HepG2 (cell line): ENCODE results near the gene JAKMIP2. TPM values are rescaled to one million over a fixed set of nuclear protein-coding genes. Genes with fewer than 3 reads are reported as not detected.

Experiments
- ATAC-seq: fragments of 200-7000 bp; cut with Tn5 transposase; 3 replicates; pipeline ENCODE4 v1.9.1; 2020; ENCODE audit warnings: mild to moderate bottlenecking, moderate library complexity
- BruUV-seq: library from RNA; stranded (reverse); fragments of 400-500 nt; replicated peaks from 2 replicates; lab custom pipeline; 2021; lab: Mats Ljungman, UMichigan
- CTCF ChIA-PET: fragments of 300-600 bp; formaldehyde crosslinking; extraction: SDS; loops from one replicate; lab custom pipeline; 2021; ENCODE audit warnings: low total read pairs, inconsistent platforms, low intra/inter-chr PET ratio; lab: Yijun Ruan, JAX
- POLR2A ChIA-PET: fragments of 350-600 bp; sonication (Branson Sonifier 250); formaldehyde crosslinking; loops from one replicate; lab custom pipeline; 2020; ENCODE audit warnings: antibody characterized with exemption, inconsistent platforms; lab: Yijun Ruan, JAX
- DNase-seq: peaks from one replicate; pipeline ENCODE4 v3.0.0-alpha.2; 2015; ENCODE audit warnings: low spot score
- FAIRE-seq: peaks from 3 replicates; lab custom pipeline; 2011; peaks lifted over from hg19 to GRCh38; lab: Jason Lieb, UNC
- H2AFZ ChIP-seq: one replicate; pipeline ENCODE4 v1.6.1; 2011; ENCODE audit warnings: low read length, inconsistent platforms
- H3K27ac ChIP-seq: fragments of 300-600 bp; 3 replicates; pipeline ENCODE4 v1.8.0; 2011; ENCODE audit warnings: mixed run types, mild to moderate bottlenecking, mixed read lengths, low read length, inconsistent platforms; ENCODE audit not compliant: insufficient read depth; ENCODE audit errors: extremely low read length
- H3K27me3 ChIP-seq, 2 experiments: fragments of 200-600 bp in 1 of 2; 2 replicates in 1 of 2; 3 replicates in 1 of 2; pipeline versions ENCODE4 v1.6.0 to v1.8.0; 2011; ENCODE audit warnings: low read length in 2 of 2, mild to moderate bottlenecking in 2 of 2, moderate library complexity in 2 of 2, inconsistent platforms in 1 of 2; ENCODE audit not compliant: insufficient read depth in 2 of 2, control insufficient read depth in 1 of 2
- H3K36me3 ChIP-seq, 2 experiments: fragments of 200-600 bp in 1 of 2; replicated peaks in 1 of 2; 2 replicates in 1 of 2; 3 replicates in 1 of 2; pipeline versions ENCODE4 v1.5.1 to v1.8.0; 2011; ENCODE audit warnings: low read length in 2 of 2, inconsistent platforms in 1 of 2; ENCODE audit not compliant: insufficient read depth in 2 of 2, control insufficient read depth in 1 of 2
- H3K4me1 ChIP-seq: 2 replicates; pipeline ENCODE4 v1.5.1; 2012; ENCODE audit warnings: low read length, inconsistent platforms; ENCODE audit not compliant: insufficient read depth
- H3K4me2 ChIP-seq: 2 replicates; pipeline ENCODE4 v1.6.0; 2011; ENCODE audit warnings: low read depth, low read length, inconsistent platforms
- H3K4me3 ChIP-seq, 3 experiments: fragments of 200-600 bp in 1 of 3; sonication (generic), shearing (Covaris generic) in 1 of 3; replicated peaks in 1 of 3; 2 replicates each; pipeline ENCODE4 v1.5.1; 2011 to 2016; ENCODE audit warnings: low read length in 3 of 3, inconsistent platforms in 2 of 3, low read depth in 2 of 3, mild to moderate bottlenecking in 2 of 3, control low read depth in 1 of 3, mixed read lengths in 1 of 3; ENCODE audit not compliant: insufficient read depth in 1 of 3
- H3K79me2 ChIP-seq: one replicate; pipeline ENCODE4 v1.6.1; 2011; ENCODE audit warnings: low read length, inconsistent platforms; ENCODE audit not compliant: insufficient read depth
- H3K9ac ChIP-seq: 2 replicates; pipeline ENCODE4 v1.6.0; 2011; ENCODE audit warnings: mild to moderate bottlenecking, low read depth, low read length, inconsistent platforms; ENCODE audit not compliant: insufficient read depth
- H3K9me3 ChIP-seq: 2 replicates; pipeline ENCODE4 v1.5.1; 2012; ENCODE audit warnings: mild to moderate bottlenecking, low read length
- H4K20me1 ChIP-seq: 2 replicates; pipeline ENCODE4 v1.6.0; 2011; ENCODE audit warnings: inconsistent platforms, mild to moderate bottlenecking, low read length, moderate library complexity; ENCODE audit not compliant: insufficient read depth
- AGO2 ChIP-seq: fragments of 200-400 bp; formaldehyde crosslinking; optimal IDR thresholded peaks from 2 replicates; pipeline ENCODE3; 2017; ENCODE audit warnings: mild to moderate bottlenecking, low read depth, low read length, moderate library complexity
- ARID2 ChIP-seq: sonication (generic); formaldehyde crosslinking; IDR thresholded peaks from 2 replicates; pipeline ENCODE4 v1.8.1; 2022; ENCODE audit warnings: mild to moderate bottlenecking, missing genetic modification reagents, borderline replicate concordance
- BRCA1 ChIP-seq: sonication (generic); formaldehyde crosslinking; IDR thresholded peaks from 2 replicates; pipeline ENCODE4 v1.4.0; 2020; ENCODE audit warnings: missing genetic modification reagents
- HES4 ChIP-seq: sonication (generic); formaldehyde crosslinking; IDR thresholded peaks from 2 replicates; pipeline ENCODE4 v1.9.0; 2021; ENCODE audit warnings: mild to moderate bottlenecking, missing genetic modification reagents, borderline replicate concordance
- HNF4G ChIP-seq, 2 experiments: sonication (generic) in 1 of 2; formaldehyde crosslinking in 1 of 2; IDR thresholded peaks; 2 replicates each; pipeline versions ENCODE4 v1.4.0 to v1.6.1; 2011 to 2020; ENCODE audit warnings: borderline replicate concordance in 2 of 2, low read depth in 2 of 2, mild to moderate bottlenecking in 2 of 2, low read length in 1 of 2, missing genetic modification reagents in 1 of 2, moderate library complexity in 1 of 2
- KDM5B ChIP-seq: sonication (generic); formaldehyde crosslinking; IDR thresholded peaks from 2 replicates; pipeline ENCODE4 v1.4.0; 2020; ENCODE audit warnings: missing genetic modification reagents, mild to moderate bottlenecking, borderline replicate concordance
- MTA1 ChIP-seq: sonication (generic); formaldehyde crosslinking; IDR thresholded peaks from 2 replicates; pipeline ENCODE4 v1.4.0; 2020; ENCODE audit warnings: missing genetic modification reagents, mild to moderate bottlenecking, borderline replicate concordance
- MZF1 ChIP-seq: sonication (generic); formaldehyde crosslinking; IDR thresholded peaks from 2 replicates; pipeline ENCODE4 v1.8.1; 2023; ENCODE audit warnings: mild to moderate bottlenecking, missing genetic modification reagents, borderline replicate concordance
- NFKB2 ChIP-seq: sonication (generic); formaldehyde crosslinking; IDR thresholded peaks from 2 replicates; pipeline ENCODE4 v1.4.0; 2020; ENCODE audit warnings: missing genetic modification reagents, borderline replicate concordance
- RARG ChIP-seq: sonication (generic); formaldehyde crosslinking; IDR thresholded peaks from 2 replicates; pipeline ENCODE4 v1.4.0; 2020; ENCODE audit warnings: low read depth, mild to moderate bottlenecking, missing genetic modification reagents
- RBFOX2 ChIP-seq: fragments of 200-400 bp; formaldehyde crosslinking; IDR thresholded peaks from 2 replicates; pipeline ENCODE4 v1.6.1; 2017; ENCODE audit warnings: low read depth, mild to moderate bottlenecking, low read length
- TAF15 ChIP-seq: fragments of 200-400 bp; formaldehyde crosslinking; IDR thresholded peaks from one replicate; pipeline ENCODE4 v1.6.1; 2018; ENCODE audit warnings: mild to moderate bottlenecking, low read depth, low read length; ENCODE audit not compliant: poor library complexity, severe bottlenecking
- TBL1XR1 ChIP-seq: fragments of 150-350 bp; IDR thresholded peaks from 2 replicates; pipeline ENCODE4 v1.6.1; 2014; ENCODE audit warnings: borderline replicate concordance, low read length; ENCODE audit not compliant: partially characterized antibody
- ZKSCAN5 ChIP-seq: sonication (generic); formaldehyde crosslinking; IDR thresholded peaks from 2 replicates; pipeline ENCODE4 v1.5.1; 2020; ENCODE audit warnings: mild to moderate bottlenecking, missing genetic modification reagents
- ZNF138 ChIP-seq: sonication (generic); formaldehyde crosslinking; IDR thresholded peaks from 2 replicates; pipeline ENCODE4 v1.5.0; 2020; ENCODE audit warnings: mild to moderate bottlenecking, low read depth, missing genetic modification reagents
- ZNF260 ChIP-seq: sonication (generic); formaldehyde crosslinking; IDR thresholded peaks from 2 replicates; pipeline ENCODE4 v1.4.0; 2020; ENCODE audit warnings: missing genetic modification reagents, low read depth, mild to moderate bottlenecking, borderline replicate concordance
- WGBS: methylation state at CpG from one replicate; pipeline ENCODE4 v1.1.6; 2017; ENCODE audit warnings: low lambda C conversion rate; 5-methylcytosine and 5-hydroxymethylcytosine counted together
- in situ Hi-C: cut with HindIII; loops from 2 replicates; pipeline ENCODE4 v1.10.0; 2017; ENCODE audit warnings: low pct_unique_long_range_greater_than_20kb; ENCODE audit not compliant: extremely low pct_ligation_motif_present
- intact Hi-C: fragments of 100-400 bp; cut with micrococcal nuclease; formaldehyde crosslinking; loops from one replicate; pipeline ENCODE4 v1.10.0; 2022; ENCODE audit not compliant: unreplicated experiment
- polyA plus RNA-seq, 8 experiments: library from polyadenylated mRNA; depleted of rRNA in 3 of 8; stranded (reverse) in 7 of 8; unstranded in 1 of 8; fragments of >200 nt; fragmentation: Illumina TruSeq in 4 of 8; extraction: Trizol in 4 of 8; gene quantifications; 2 replicates each; pipeline versions ENCODE4 v1.2.1 to v1.2.3, GENCODE V29; 2011 to 2016; ENCODE audit warnings: low read depth in 4 of 8, missing spikeins in 1 of 8, mixed read lengths in 1 of 8; ENCODE audit not compliant: insufficient read depth in 1 of 8
- total RNA-seq, 5 experiments: library from RNA; depleted of rRNA; stranded (reverse); fragments of >200 nt; fragmentation: Illumina TruSeq; extraction: Trizol; gene quantifications; 2 replicates each; pipeline ENCODE4 v1.2.3, GENCODE V29; 2016; ENCODE audit warnings: low read depth in 1 of 5
- TF ChIP-seq, protein P1 (sequence below): sonication (generic); formaldehyde crosslinking; IDR thresholded peaks from 2 replicates; pipeline ENCODE4 v1.4.0; 2020; ENCODE audit warnings: mild to moderate bottlenecking, missing genetic modification reagents
- TF ChIP-seq, protein P2 (sequence below): fragments of 450-650 bp; IDR thresholded peaks from 2 replicates; pipeline ENCODE4 v1.6.1; 2016

Gene JAKMIP2
- total and polyA plus RNA-seq, 2 of the 13 experiments (the other 11 are each of a cell fraction or from before 2014, with no cell fraction given) = 0.04 to 2.1 TPM

DNA sequence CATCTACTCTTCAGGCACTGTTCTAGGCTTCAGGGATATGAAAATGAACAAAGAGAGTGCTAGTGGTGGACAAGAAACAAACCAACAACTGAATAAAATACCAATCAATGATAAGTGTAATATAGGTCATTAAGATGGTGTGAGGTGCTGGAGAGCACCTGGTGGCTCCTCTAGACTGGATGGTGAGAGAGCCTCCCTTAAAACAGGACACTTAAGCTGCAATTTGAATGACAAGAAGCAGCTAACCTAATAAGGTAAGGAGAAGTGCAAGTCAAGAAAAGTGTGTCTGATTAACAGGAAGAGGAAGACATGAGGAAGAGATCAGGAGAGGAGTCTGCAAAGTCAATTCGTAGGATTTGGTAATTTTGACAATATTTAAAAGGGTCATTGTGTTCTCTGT lies 23.1 kb downstream of the JAKMIP2 start:
- ChIA-PET CTCF (no interaction called here), POLR2A (no interaction called here)
- ATAC-seq (no peak), DNase-seq (no peak), FAIRE-seq (no peak)
- Histone ChIP-seq H3K9me3 (no peaks in the 10 kb centered on the region), H3K4me2 (no peak overlapping the region), H2AFZ (no peak overlapping the region), H3K27me3 (no peaks in the 10 kb centered on the region), H3K27ac (no peak overlapping the region), H3K79me2 (no peaks in the 10 kb centered on the region), H4K20me1 (no peaks in the 10 kb centered on the region), H3K9ac (no peak overlapping the region), H3K4me1 (no peaks in the 10 kb centered on the region), H3K36me3 (no peaks in the 10 kb centered on the region), H3K4me3 (no peak overlapping the region)
- 2% methylated on average over 1 of the region's 1 CpG for WGBS
- intact Hi-C loops (no loop called here), in situ Hi-C loops (no loop called here)
- no TSS peak for BruUV-seq
- no peak for TF ChIP-seq ARID2 (CRISPR knock-in tag)
- no peak for TF ChIP-seq ZNF260 (CRISPR knock-in tag)
- no peak for TF ChIP-seq KDM5B (CRISPR knock-in tag)
- no peak for TF ChIP-seq ZKSCAN5 (CRISPR knock-in tag)
- TF ChIP-seq AGO2 = no peak
- no peak for TF ChIP-seq HES4 (CRISPR knock-in tag)
- TF ChIP-seq BRCA1 = no peak
- no peak for TF ChIP-seq RBFOX2
- TF ChIP-seq RARG (CRISPR knock-in tag) = no peak
- TF ChIP-seq MZF1 (CRISPR knock-in tag) = no peak
- TF ChIP-seq TBL1XR1 = no peak
- no peak for TF ChIP-seq ZNF138
- TF ChIP-seq NFKB2 (CRISPR knock-in tag) = no peak
- TF ChIP-seq, protein P1, sequence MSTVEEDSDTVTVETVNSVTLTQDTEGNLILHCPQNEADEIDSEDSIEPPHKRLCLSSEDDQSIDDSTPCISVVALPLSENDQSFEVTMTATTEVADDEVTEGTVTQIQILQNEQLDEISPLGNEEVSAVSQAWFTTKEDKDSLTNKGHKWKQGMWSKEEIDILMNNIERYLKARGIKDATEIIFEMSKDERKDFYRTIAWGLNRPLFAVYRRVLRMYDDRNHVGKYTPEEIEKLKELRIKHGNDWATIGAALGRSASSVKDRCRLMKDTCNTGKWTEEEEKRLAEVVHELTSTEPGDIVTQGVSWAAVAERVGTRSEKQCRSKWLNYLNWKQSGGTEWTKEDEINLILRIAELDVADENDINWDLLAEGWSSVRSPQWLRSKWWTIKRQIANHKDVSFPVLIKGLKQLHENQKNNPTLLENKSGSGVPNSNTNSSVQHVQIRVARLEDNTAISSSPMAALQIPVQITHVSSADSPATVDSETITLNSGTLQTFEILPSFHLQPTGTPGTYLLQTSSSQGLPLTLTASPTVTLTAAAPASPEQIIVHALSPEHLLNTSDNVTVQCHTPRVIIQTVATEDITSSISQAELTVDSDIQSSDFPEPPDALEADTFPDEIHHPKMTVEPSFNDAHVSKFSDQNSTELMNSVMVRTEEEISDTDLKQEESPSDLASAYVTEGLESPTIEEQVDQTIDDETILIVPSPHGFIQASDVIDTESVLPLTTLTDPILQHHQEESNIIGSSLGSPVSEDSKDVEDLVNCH (CRISPR knock-in tag) = no peak
- TF ChIP-seq, protein P2, sequence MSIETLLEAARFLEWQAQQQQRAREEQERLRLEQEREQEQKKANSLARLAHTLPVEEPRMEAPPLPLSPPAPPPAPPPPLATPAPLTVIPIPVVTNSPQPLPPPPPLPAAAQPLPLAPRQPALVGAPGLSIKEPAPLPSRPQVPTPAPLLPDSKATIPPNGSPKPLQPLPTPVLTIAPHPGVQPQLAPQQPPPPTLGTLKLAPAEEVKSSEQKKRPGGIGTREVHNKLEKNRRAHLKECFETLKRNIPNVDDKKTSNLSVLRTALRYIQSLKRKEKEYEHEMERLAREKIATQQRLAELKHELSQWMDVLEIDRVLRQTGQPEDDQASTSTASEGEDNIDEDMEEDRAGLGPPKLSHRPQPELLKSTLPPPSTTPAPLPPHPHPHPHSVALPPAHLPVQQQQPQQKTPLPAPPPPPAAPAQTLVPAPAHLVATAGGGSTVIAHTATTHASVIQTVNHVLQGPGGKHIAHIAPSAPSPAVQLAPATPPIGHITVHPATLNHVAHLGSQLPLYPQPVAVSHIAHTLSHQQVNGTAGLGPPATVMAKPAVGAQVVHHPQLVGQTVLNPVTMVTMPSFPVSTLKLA = no peak
- TF ChIP-seq TAF15 = no peak
- no peak for TF ChIP-seq MTA1 (CRISPR knock-in tag)
- TF ChIP-seq HNF4G (IDR thresholded peaks at IDR 0.05; ENCODE audit: borderline replicate concordance, low read depth, low read length) = no peak
- no peak for TF ChIP-seq HNF4G (CRISPR knock-in tag; IDR thresholded peaks at IDR 0.05; ENCODE audit: borderline replicate concordance, low read depth)
